ENCODE results near the gene BSPRY. TPM values are rescaled to one million over a fixed set of nuclear protein-coding genes. Genes with fewer than 3 reads are reported as not detected.

Gene BSPRY
- total and polyA plus RNA-seq, 2 donors (not counting 1 experiment from before 2014, with no cell fraction given): 0.42 to 0.59 TPM

DNA sequence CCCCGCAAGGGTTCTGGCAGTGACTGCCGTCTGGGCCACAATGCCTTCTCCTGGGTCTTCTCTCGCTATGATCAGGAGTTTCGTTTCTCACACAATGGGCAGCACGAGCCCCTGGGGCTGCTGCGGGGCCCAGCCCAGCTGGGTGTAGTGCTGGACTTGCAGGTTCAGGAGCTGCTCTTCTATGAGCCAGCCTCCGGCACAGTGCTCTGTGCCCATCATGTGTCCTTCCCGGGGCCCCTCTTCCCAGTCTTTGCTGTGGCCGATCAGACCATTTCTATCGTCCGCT lies 20.5 kb downstream of the BSPRY start:
- ChIA-PET CTCF (interaction anchor here (0.6 kb wide), 1 partner anchor 69 kb away, joined by 3 read pairs; no protein-coding TSS in a partner anchor), POLR2A (interaction anchor here (0.6 kb wide), 1 partner anchor 23 kb away, joined by 4 read pairs; no protein-coding TSS in a partner anchor)
- Histone ChIP-seq H3K27me3 (replicated peaks in 1 of 4; ENCODE audit: control extremely low read depth in 1 of 4, control insufficient read depth in 3 of 4, insufficient read depth in 4 of 4, low read length in 3 of 4) (no peaks in the 10 kb centered on the region), H3K36me3 (replicated peaks in 1 of 2; ENCODE audit: control extremely low read depth in 1 of 2, control insufficient read depth in 1 of 2, extremely low read depth in 1 of 2, insufficient read depth in 2 of 2, low read length in 1 of 2) (peaks cover 0 to 18% of the 10 kb centered on the region in 2 experiments), H3K27ac (ENCODE audit: low read length in 2 of 2) (no peak overlapping the region), H3K79me2 (ENCODE audit: control insufficient read depth, insufficient read depth, low read length) (no peaks in the 10 kb centered on the region), H3K9me3 (ENCODE audit: control extremely low read depth in 1 of 3, control insufficient read depth in 2 of 3, insufficient read depth in 1 of 3, low read length in 2 of 3) (no peaks in the 10 kb centered on the region), H3K4me3 (ENCODE audit: control extremely low read depth in 1 of 5, extremely low read depth in 1 of 5, insufficient read depth in 1 of 5, low read depth in 2 of 5, low read length in 4 of 5) (no peak overlapping the region), H4K20me1 (ENCODE audit: control insufficient read depth, insufficient read depth, low read length, poor library complexity, severe bottlenecking) (no peaks in the 10 kb centered on the region), H2AFZ (ENCODE audit: insufficient read depth, low read depth, low read length, poor library complexity, severe bottlenecking) (no peak overlapping the region), H3K9ac (ENCODE audit: low read length) (no peak overlapping the region), H3K4me2 (replicated peaks; ENCODE audit: low read depth, low read length, poor library complexity, severe bottlenecking) (no peak overlapping the region), H3K4me1 (ENCODE audit: control insufficient read depth in 2 of 2, insufficient read depth in 2 of 2, low read length in 2 of 2) (no peaks in the 10 kb centered on the region)
- no peaks in the 10 kb centered on the region for H3K27me3 Mint-ChIP-seq
- no peaks in the 10 kb centered on the region for H3K9me3 Mint-ChIP-seq (ENCODE audit: insufficient read depth)
- no peak overlapping the region for H3K27ac Mint-ChIP-seq
- peaks cover 3% of the 10 kb centered on the region for H3K4me1 Mint-ChIP-seq
- WGBS (ENCODE audit: insufficient coverage): 88% methylated on average over 7 of the region's 11 CpGs
- intact Hi-C loops (cut with micrococcal nuclease): no loop called here
- ATAC-seq (ENCODE audit: low read depth) (no peak), DNase-seq (no peak)
- TF ChIP-seq, protein P1, sequence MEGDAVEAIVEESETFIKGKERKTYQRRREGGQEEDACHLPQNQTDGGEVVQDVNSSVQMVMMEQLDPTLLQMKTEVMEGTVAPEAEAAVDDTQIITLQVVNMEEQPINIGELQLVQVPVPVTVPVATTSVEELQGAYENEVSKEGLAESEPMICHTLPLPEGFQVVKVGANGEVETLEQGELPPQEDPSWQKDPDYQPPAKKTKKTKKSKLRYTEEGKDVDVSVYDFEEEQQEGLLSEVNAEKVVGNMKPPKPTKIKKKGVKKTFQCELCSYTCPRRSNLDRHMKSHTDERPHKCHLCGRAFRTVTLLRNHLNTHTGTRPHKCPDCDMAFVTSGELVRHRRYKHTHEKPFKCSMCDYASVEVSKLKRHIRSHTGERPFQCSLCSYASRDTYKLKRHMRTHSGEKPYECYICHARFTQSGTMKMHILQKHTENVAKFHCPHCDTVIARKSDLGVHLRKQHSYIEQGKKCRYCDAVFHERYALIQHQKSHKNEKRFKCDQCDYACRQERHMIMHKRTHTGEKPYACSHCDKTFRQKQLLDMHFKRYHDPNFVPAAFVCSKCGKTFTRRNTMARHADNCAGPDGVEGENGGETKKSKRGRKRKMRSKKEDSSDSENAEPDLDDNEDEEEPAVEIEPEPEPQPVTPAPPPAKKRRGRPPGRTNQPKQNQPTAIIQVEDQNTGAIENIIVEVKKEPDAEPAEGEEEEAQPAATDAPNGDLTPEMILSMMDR (IDR thresholded peaks at IDR 0.05): no peak
- TF ChIP-seq EZH2 (IDR thresholded peaks at IDR 0.05; ENCODE audit: borderline replicate concordance, insufficient read depth, low read depth, low read length, poor library complexity, severe bottlenecking): no peak
- no peak overlapping the region for H3K4me3 Mint-ChIP-seq

DNA sequence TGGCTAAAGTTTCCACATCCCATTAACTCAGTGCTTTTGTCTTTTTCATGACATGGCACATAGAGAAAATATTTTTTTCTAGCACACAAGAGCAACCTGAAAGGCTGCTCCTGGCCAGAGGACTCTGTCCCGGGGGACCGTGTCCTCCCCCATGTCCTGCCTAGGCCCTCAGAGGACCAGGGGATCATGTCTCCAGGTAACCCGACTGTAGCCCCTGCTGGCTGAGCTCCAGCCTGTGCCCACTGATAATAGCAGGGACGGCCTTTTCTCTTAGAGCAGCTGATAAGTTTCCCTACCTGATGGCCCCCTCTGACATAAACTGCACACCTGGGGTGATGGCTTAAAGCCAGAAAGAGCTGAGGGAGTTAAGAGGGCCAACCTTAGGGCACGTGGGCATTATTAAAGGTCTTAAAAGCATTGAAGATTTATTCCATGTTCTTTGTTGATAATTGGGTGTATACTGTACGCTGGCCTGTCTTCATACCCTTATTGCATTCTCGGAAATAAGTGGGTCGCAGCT lies 21.5 kb downstream of the BSPRY start:
- Mint-ChIP-seq H3K4me1 (peaks cover 14% of the 10 kb centered on the region), H3K9me3 (ENCODE audit: insufficient read depth) (no peaks in the 10 kb centered on the region), H3K27ac (no peak overlapping the region), H3K27me3 (no peaks in the 10 kb centered on the region), H3K4me3 (no peak overlapping the region)
- ATAC-seq (ENCODE audit: low read depth) (no peak), DNase-seq (no peak)
- intact Hi-C loops (cut with micrococcal nuclease): no loop called here
- H2AFZ ChIP-seq (ENCODE audit: insufficient read depth, low read depth, low read length, poor library complexity, severe bottlenecking): no peak overlapping the region
- H3K79me2 ChIP-seq (ENCODE audit: control insufficient read depth, insufficient read depth, low read length): peaks cover 4% of the 10 kb centered on the region
- H3K27me3 ChIP-seq (replicated peaks in 1 of 4; ENCODE audit: control extremely low read depth in 1 of 4, control insufficient read depth in 3 of 4, insufficient read depth in 4 of 4, low read length in 3 of 4): no peaks in the 10 kb centered on the region
- peaks cover 4 to 5% of the 10 kb centered on the region in 2 donors for H3K4me1 ChIP-seq (ENCODE audit: control insufficient read depth in 2 of 2, insufficient read depth in 2 of 2, low read length in 2 of 2)
- H3K9ac ChIP-seq (ENCODE audit: low read length): no peak overlapping the region
- H4K20me1 ChIP-seq (ENCODE audit: control insufficient read depth, insufficient read depth, low read length, poor library complexity, severe bottlenecking): no peaks in the 10 kb centered on the region
- H3K27ac ChIP-seq (ENCODE audit: low read length in 2 of 2): no peak overlapping the region
- POLR2A ChIA-PET: no interaction called here
- TF ChIP-seq, protein P1 (IDR thresholded peaks at IDR 0.05): no peak
- TF ChIP-seq EZH2 (IDR thresholded peaks at IDR 0.05; ENCODE audit: borderline replicate concordance, insufficient read depth, low read depth, low read length, poor library complexity, severe bottlenecking): no peak
- no peaks in the 10 kb centered on the region for H3K9me3 ChIP-seq (ENCODE audit: control extremely low read depth in 1 of 3, control insufficient read depth in 2 of 3, insufficient read depth in 1 of 3, low read length in 2 of 3)
- no peak overlapping the region for H3K4me3 ChIP-seq (ENCODE audit: control extremely low read depth in 1 of 5, extremely low read depth in 1 of 5, insufficient read depth in 1 of 5, low read depth in 2 of 5, low read length in 4 of 5)
- 92% methylated on average over 7 of the region's 8 CpGs for WGBS (ENCODE audit: insufficient coverage)
- no peak overlapping the region for H3K4me2 ChIP-seq (replicated peaks; ENCODE audit: low read depth, low read length, poor library complexity, severe bottlenecking)
- H3K36me3 ChIP-seq (replicated peaks in 1 of 2; ENCODE audit: control extremely low read depth in 1 of 2, control insufficient read depth in 1 of 2, extremely low read depth in 1 of 2, insufficient read depth in 2 of 2, low read length in 1 of 2): peaks cover 0 to 25% of the 10 kb centered on the region in 2 experiments
- CTCF ChIA-PET: interaction anchor here (1.2 kb wide), 1 partner anchor 28 kb away, joined by 3 read pairs; no protein-coding TSS in a partner anchor

Measured in B cell (primary cell).